ENCODE data around the gene GBE1. TPM values are rescaled to one million over a fixed set of nuclear protein-coding genes. Genes with fewer than 3 reads are reported as not detected.
A peak's percentile ranks its signal among the peaks of the same experiment; 100 is the strongest.

GBE1 gene
- total RNA-seq, 1 donor from 2014 or later = 10.9 TPM

GRCh38 chr3:81585937-81586336, 175.5 kb downstream of the GBE1 start:
- Mint-ChIP-seq H3K9me3 (ENCODE audit: low read depth) (no peaks in the 10 kb centered on the region), H3K4me1 (ENCODE audit: low read depth) (peaks cover 7% of the 10 kb centered on the region), H3K27me3 (no peaks in the 10 kb centered on the region), H3K4me3 (ENCODE audit: low read depth) (no peak overlapping the region), H3K36me3 (ENCODE audit: insufficient read depth) (peaks cover 1% of the 10 kb centered on the region), H3K27ac (no peak overlapping the region)
- no peak for TF ChIP-seq CTCF (IDR thresholded peaks at IDR 0.05; ENCODE audit: unreplicated experiment)
- no peak for DNase-seq (ENCODE audit: low spot score, unreplicated experiment)

- DNase-seq (ENCODE audit: low spot score, unreplicated experiment) = no peak
- no peaks in the 10 kb centered on the region for H3K27me3 Mint-ChIP-seq
- H3K4me3 Mint-ChIP-seq (ENCODE audit: low read depth) = no peak overlapping the region
- no peak overlapping the region for H3K27ac Mint-ChIP-seq
- TF ChIP-seq CTCF (IDR thresholded peaks at IDR 0.05; ENCODE audit: unreplicated experiment) = no peak
- H3K4me1 Mint-ChIP-seq (ENCODE audit: low read depth) = peaks cover 11% of the 10 kb centered on the region
- peaks cover 1% of the 10 kb centered on the region for H3K36me3 Mint-ChIP-seq (ENCODE audit: insufficient read depth)
- no peaks in the 10 kb centered on the region for H3K9me3 Mint-ChIP-seq (ENCODE audit: low read depth)
Measured at GRCh38 chr3:81585056-81585455, 176.4 kb downstream of the GBE1 start.

GRCh38 chr3:81581966-81582599, 179.4 kb downstream of the GBE1 start:
- H3K27ac Mint-ChIP-seq = peak overlapping the region; percentile 0
- H3K4me3 Mint-ChIP-seq (ENCODE audit: low read depth) = no peak overlapping the region
- TF ChIP-seq CTCF (IDR thresholded peaks at IDR 0.05; ENCODE audit: unreplicated experiment) = peak; percentile 68
- H3K36me3 Mint-ChIP-seq (ENCODE audit: insufficient read depth) = no peaks in the 10 kb centered on the region
- H3K9me3 Mint-ChIP-seq (ENCODE audit: low read depth) = no peaks in the 10 kb centered on the region
- peaks cover 15% of the 10 kb centered on the region for H3K4me1 Mint-ChIP-seq (ENCODE audit: low read depth)
- no peak for DNase-seq (ENCODE audit: low spot score, unreplicated experiment)
- no peaks in the 10 kb centered on the region for H3K27me3 Mint-ChIP-seq

GRCh38 chr3:81580355-81580754, 181.1 kb downstream of the GBE1 start:
- Mint-ChIP-seq H3K4me1 (ENCODE audit: low read depth) (peaks cover 15% of the 10 kb centered on the region), H3K27me3 (no peaks in the 10 kb centered on the region), H3K36me3 (ENCODE audit: insufficient read depth) (no peaks in the 10 kb centered on the region), H3K27ac (no peak overlapping the region), H3K4me3 (ENCODE audit: low read depth) (no peak overlapping the region), H3K9me3 (ENCODE audit: low read depth) (no peaks in the 10 kb centered on the region)
- TF ChIP-seq CTCF (IDR thresholded peaks at IDR 0.05; ENCODE audit: unreplicated experiment) = no peak
- no peak for DNase-seq (ENCODE audit: low spot score, unreplicated experiment)

- TF ChIP-seq CTCF (IDR thresholded peaks at IDR 0.05; ENCODE audit: unreplicated experiment) = no peak
- no peak overlapping the region for H3K4me3 Mint-ChIP-seq (ENCODE audit: low read depth)
- H3K4me1 Mint-ChIP-seq (ENCODE audit: low read depth) = peaks cover 15% of the 10 kb centered on the region
- no peaks in the 10 kb centered on the region for H3K9me3 Mint-ChIP-seq (ENCODE audit: low read depth)
- no peaks in the 10 kb centered on the region for H3K27me3 Mint-ChIP-seq
- no peak for DNase-seq (ENCODE audit: low spot score, unreplicated experiment)
- H3K36me3 Mint-ChIP-seq (ENCODE audit: insufficient read depth) = no peaks in the 10 kb centered on the region
- no peak overlapping the region for H3K27ac Mint-ChIP-seq
Measured at GRCh38 chr3:81579744-81580143, 181.7 kb downstream of the GBE1 start.
